Stimulated activated CD4-positive, alpha-beta T cell treated with anti-CD3 and anti-CD28 coated beads, Interleukin-4, amount 100 ng/mL, for 1 hour (primary cell): ENCODE measurements around the gene INO80D.
A peak's percentile ranks its signal among the peaks of the same experiment; 100 is the strongest.

Source experiments
- DNase-seq: peaks from one replicate; pipeline ENCODE4 v3.0.0-alpha.2; 2020

The INO80D gene

DNA sequence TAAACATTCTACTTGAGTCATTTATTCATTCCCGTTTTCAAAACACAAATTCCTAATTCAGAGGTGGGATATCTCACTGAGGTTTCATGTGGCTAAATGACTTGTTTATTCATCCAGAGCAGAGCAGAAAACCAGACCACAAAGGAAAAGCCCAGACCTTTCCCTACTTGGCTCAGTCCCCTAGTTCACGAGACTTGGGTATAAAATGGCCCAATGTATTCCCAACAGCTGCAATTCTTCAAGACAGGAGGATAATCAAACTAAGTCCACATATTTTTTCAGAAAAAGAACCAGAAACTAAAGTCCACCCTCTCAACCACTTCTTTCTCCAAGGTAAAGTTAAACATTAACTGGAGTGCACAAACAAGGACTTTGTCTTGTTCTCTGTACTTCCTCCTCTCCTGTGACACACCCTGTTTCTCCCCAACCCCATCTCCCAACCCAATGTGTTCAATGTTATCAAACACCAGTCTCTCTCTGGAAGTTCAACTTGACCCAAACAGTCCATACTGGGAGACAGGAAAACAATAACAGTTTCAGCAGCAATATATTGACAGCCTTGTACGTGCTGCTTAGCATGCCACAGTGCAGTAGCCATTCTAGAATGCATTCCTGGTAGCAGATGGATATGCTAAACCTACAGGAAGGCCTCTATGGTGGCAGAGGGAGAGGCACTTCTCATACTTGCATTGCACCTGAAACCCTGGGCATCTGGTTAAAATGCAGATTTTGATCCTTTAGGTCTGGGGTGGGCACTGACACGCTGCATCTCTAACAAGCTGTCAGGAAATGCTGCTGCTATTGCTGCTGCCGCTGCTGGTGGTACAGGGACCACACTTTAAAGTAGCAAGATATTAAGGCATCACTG lies 110.7 kb downstream of the INO80D start:
- no peak for DNase-seq

- DNase-seq, result no peak
These were observed 113.9 kb downstream of the INO80D start for GRCh38 chr2:205972113-205972512.

DNA sequence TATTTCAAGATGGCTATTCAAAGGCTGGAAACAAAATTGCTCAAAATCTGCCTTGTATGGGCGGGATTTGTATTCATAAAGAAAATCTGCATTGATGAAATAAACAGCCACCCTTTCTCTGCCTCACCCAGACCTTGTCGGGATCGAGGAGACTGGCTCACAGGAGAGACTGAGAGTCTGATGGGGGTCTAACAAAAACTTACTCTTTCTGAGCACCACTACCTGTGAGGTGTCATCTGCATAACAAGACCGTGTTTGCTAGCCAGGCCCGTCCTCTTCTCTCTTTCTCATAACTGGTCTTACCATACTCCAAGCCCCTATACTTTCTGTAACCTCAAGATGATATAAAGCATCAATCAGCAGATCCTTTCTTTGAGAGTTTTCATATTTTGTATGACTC lies 115.6 kb downstream of the INO80D start:
- DNase-seq, result no peak

- no peak for DNase-seq
These were observed 116.4 kb downstream of the INO80D start for GRCh38 chr2:205969584-205969983.

DNA sequence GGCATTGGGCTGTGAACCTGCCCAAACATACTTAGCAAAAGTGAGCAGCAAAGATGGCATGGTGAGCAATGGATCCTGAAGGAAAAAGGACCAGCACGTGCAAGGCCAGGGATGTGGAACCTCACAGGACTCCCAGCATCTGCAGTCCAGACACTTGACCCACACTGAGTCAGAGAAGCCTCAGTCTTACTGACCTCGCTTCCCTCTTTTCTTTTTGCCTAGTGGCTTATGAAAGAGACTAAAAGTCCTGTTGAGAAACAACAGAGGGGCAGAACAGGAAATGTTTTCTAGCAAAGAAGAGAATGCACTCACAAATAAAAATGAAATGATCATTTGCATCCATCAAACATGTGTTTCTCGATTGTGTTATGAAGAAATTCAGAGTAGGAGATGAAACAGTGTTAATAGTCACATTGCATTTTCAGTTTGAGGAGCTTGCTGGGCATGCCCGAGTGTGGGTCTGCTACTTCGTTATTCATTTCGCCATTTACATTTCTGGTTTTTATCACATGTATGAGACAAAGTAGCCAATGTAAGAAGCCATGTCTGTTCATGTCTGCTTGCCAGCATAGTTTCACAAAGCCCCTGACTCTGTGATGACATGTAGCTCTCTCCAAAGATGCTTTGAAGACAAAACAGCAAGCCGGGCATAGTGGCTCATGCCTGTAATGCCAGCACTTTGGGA lies 118.4 kb downstream of the INO80D start:
- DNase-seq, result no peak

DNA sequence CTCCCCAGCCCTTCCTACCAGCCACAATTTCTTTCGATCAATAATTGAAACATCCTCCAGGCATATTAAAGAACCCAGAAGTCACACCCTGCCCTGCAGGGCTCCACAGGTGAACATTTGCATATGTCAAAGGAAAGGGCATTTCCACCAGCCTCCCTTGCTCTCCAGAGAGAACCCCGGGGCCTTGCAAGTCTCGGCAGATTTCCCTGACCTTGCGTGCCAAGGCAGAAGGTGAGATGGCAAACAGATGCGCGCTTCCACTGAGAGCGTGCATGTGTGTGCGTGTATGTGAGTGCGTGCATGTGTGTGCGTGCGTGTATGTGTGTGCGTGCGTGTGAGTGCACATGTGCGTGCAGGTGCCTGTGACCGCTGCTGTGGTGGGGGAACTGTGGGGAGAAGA lies 120.3 kb downstream of the INO80D start:
- no peak for DNase-seq

DNA sequence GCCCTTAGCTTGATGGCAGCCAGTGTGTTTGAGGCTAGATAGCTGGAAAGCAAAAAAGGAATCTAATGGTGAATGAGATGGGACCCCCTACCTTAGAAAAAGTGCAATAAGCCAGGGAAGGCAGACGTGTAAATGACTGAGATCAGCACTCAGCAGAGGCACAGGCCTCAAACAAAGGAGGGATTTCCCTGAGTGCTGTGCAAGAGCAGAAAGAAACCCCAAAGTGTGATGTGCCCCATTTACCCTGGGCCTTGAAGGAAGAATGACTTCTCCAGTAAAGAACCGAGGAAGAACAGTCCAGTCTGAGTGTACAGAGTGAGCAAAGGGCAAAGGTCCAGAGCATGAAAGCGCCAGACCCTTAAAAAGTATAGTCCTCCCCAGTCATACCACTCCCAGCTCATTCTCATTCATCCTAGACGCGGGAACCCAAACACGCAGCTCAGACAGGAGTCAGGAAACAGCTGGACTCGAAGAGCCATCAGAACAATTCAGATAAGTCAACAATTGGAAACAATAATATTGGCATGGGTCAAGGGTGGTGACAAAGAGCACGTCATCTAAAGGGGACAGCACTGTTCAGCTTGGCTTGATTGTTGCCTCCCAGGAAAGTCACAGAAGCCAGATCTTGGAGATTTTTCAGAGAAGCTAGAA lies 121.7 kb downstream of the INO80D start:
- DNase-seq, result no peak

DNA sequence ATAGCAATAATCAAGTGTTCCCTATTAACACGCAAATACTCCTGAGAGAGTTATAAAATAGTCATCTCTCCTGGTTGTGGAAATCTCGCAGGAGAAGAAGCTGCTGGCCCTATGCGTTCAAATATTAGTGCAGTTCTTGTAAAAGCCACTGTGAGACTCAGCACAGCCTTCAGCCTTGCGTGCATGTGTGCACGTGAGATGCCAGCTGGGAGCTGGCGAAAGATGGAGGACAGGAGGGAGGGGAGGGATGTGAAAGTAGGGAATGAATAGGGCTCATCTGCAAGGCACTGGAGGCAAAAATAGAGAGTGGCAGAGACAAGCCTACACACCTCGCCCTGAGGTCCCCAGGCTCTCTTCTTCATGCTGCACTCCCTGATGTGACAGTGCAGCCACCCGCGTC lies 126.5 kb downstream of the INO80D start:
- no peak for DNase-seq

GRCh38 chr2:205957452-205958154 lies 128.4 kb downstream of the INO80D start:
- DNase-seq, result no peak

DNA sequence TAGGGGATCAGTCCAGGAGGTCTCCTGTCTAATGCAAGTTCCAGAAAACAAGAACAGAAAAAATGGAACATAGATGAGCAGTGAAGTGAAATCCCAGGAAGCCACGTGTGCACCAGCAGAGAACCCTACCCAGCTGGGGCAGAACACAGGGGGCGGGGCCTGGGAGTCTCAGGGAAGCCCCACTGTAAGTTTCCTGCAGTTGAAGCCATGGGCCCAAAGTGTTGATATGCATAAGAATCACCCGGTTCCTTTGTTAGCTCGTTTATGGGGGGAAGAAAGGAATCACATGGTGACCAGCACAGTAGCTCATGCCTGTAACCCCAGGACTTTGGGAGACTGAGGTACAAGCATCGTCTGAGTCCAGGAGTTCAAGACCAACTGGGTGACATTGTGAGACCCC lies 131.3 kb downstream of the INO80D start:
- no peak for DNase-seq

DNA sequence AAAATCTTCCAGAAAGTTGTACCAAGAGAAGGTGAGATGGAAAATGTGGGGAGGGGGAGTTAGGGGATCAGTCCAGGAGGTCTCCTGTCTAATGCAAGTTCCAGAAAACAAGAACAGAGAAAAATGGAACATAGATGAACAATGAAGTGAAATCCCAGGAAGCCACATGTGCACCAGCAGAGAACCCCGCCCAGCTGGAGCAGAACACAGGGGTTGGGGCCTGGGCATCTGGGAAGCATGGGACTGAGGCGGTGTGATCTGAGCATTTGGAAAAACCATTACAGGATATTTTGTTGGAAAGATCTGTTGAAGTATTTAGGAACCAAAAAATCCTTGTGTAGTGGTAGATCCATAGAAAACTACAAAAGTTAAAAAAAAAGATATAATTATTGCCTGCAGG lies 133.7 kb downstream of the INO80D start:
- DNase-seq, result no peak

GRCh38 chr2:205948883-205949282 lies 137.1 kb downstream of the INO80D start:
- no peak for DNase-seq

DNA sequence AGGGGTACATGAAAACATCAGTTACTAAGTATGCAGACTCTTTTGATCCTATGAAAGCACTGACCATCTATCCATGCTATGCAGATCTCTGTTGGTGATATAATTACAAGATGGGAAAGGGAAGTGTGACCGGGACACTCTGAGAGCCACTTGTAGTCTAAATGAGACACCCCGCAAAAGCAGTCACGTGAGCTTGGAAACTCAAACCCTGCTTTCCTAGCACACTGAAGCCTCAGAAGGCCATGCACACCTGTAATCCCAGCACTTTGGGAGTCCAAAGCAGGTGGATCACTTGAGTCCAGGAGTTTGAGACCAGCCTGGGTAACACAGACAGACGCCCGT lies 137.5 kb downstream of the INO80D start:
- no peak for DNase-seq

GRCh38 chr2:205947621-205948495 lies 138.1 kb downstream of the INO80D start:
- DNase-seq, result peak; percentile 54

DNA sequence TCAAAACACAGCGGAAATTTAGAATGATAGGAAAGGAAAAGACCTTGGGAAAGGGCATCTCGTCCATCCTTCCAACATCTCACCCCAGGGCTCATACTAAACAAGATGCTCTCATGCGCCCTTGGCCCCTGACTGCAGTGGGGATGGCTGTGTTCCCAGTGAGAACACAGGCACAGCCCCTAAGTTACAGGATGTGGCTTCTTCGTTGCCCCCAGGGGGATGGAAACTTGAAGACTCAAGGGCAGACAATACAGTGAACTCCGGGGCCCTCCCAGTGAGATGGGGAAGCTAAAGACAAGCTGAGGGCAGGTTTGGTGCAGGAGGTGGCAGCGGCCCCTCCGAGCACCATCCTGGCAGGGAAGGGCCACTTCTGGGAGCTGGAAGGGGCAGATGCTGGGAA lies 139.7 kb downstream of the INO80D start:
- no peak for DNase-seq
